ENCODE measurements around the gene DISC1.
A peak's percentile ranks its signal among the peaks of the same experiment; 100 is the strongest.
"Not testable (repeated sequence)": the region's sequence is repeated elsewhere in the genome, so short reads cannot be mapped to it uniquely, and the experiment has no call there.

The DISC1 gene

GRCh38 chr1:231903586-231904081 is 277.0 kb downstream of the DISC1 start:
- no peak for DNase-seq

DNA sequence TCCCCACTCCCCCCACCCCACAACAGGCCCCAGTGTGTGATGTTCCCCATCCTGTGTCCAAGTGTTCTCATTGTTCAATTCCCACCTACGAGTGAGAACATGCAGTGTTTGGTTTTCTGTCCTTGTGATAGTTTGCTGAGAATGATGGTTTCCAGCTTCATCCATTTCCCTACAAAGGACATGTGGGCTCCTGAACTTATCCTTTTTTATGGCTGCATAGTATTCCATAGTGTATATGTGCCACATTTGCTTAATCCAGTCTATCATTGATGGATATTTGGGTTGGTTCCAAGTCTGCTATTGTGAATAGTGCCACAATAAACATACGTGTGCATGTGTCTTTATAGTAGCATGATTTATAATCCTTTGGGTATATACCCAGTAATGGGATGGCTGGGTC is 280.7 kb downstream of the DISC1 start:
- not testable (repeated sequence) for DNase-seq

DNA sequence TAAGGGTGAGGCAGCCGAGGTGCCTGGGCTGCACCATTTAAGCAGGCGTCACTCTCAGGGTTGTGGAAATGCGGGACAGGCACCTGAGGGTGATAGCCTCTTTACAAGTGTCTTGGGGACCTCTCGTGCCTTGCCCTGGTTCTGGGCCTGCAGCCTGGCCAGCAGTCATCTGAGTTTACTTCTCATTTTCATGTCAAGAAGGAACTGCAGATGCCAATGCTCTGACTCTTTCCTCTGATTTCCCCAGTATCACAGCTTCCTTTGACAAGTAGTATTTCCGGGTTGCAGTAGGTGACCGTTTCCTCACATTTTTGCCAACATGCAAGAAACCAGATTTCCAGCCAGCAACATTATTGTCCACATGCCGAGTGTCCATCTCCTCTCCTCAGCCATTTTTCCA is 286.9 kb downstream of the DISC1 start:
- no peak for DNase-seq

GRCh38 chr1:231918239-231919015 is 291.8 kb downstream of the DISC1 start:
- peak; percentile 2 for DNase-seq

GRCh38 chr1:231919239-231919885 is 292.8 kb downstream of the DISC1 start:
- DNase-seq: no peak

DNA sequence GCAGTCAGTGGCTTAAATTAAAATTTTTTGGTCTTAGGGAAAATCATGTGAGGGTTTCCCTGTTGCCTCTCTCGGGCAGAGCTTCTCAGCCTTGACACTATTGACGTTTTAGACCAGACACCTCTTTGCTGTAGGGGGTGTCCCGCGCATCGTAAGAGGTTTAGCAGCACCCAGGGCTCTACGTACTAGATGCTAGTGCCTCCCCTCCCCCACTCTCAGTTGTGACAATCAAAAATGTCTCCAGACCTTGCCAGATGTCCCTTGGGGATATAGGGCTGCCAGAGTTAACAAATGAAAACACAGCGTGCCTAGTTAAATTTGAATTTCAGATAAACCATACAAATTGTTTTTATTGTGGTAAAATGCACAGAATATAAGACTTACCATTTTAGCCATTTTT is 293.3 kb downstream of the DISC1 start:
- DNase-seq: no peak

DNA sequence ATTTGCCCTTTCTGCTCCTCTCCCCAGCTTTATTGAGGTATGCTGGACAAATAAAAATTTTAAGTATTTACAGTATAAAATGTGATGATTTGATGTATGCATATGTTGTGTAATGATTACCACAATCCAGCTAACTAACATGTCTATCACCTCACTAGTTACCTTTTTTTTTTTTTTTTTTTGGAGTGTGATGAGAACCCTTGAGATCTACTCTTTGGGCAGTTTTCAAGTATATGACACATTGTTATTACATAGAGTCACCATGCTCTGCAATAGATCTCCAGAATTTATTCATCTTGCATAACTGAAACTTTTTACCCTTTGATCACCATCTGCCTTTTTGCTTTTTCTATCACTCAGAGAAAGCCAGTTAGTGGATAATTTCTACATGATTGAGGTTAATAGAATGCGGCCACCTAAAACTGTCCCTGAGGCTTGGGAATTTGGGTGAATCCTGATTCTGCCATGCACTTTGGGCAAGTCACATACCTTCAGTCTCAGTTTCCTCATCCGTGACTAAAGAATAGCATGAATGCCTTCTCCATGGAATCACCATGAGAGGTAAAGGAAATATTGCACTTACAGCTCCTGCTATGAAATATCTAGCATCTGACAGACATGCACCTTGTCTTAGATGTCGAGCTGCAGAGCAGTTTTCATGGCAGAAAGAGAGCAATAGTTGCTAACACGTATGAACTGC is 295.2 kb downstream of the DISC1 start:
- DNase-seq: no peak

GRCh38 chr1:231923491-231924041 is 297.0 kb downstream of the DISC1 start:
- DNase-seq: no peak

DNA sequence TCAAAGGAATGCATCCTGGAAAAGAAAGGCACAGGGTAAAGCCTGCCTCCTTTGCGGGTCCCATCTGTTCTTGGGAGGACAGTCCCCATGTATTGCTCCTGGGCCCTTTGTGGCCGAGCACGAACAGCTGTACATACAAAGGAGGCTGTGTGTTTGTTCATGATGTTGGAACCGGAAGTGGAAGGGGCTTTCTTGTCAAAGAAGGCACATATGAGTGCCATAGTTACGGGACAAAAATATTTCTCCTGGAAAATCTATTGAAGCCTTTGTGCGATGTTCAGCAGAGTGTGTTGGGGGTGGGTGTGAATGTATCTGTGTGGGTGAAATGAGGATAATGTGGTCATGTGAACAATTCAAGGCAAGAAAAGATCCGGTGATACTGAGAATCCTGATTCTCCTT is 297.6 kb downstream of the DISC1 start:
- no peak for DNase-seq

DNA sequence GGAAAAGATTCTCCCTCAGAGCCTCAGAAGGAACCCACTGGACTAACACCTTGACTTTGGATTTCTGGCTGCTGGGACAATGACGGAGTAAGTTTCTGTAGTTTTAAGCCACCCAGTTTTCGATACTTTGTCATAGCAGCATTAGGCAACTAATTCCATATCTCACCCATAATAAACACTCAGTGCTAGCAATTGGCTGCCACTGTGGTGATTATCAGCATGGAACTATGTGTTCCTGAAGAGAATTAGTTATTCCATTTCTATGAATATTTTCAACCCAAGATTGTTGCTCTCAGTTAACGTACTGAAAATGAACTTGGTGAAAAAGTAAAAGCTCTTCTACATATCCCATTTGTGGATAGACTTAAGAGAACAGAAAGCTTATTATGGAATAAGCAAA is 299.3 kb downstream of the DISC1 start:
- DNase-seq: no peak

DNA sequence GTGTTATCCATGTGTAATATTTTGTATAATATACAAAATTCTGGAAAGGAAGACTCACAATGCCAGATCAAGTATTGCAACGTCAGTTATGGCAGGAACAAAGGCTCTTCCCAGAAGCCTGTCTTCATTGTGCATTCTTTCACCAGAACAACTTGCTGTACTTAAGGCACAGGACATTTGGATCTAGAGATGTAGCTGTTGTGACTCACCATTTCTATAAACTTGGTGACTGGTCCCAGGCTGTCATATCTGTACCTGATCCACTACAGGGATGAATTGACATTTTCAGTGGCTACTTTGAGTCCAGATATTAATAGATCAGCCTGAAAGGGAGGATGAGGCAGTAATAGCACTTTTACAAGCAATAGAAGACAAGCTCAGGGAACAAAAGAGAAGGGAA is 299.8 kb downstream of the DISC1 start:
- no peak for DNase-seq

GRCh38 chr1:231926933-231927332 is 300.3 kb downstream of the DISC1 start:
- no peak for DNase-seq

DNA sequence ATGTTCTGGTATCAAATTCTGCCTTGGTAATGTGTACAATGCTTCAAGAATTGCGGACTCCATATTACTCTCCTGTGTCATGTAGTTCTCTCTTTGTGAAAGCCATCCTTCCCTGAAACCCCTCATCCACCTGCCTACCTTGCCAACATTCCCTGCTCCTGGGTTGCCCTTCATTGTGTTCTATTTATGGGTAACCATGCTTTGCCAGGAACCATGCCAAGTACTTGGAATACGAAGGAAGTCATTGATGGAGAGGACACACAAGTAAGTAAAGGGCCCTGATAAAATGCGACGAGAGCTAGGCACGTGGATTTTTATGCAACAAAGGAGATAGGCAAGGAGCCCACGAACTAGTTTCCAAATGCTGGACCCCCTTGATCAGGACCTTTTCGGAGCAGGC is 300.8 kb downstream of the DISC1 start:
- DNase-seq: no peak

DNA sequence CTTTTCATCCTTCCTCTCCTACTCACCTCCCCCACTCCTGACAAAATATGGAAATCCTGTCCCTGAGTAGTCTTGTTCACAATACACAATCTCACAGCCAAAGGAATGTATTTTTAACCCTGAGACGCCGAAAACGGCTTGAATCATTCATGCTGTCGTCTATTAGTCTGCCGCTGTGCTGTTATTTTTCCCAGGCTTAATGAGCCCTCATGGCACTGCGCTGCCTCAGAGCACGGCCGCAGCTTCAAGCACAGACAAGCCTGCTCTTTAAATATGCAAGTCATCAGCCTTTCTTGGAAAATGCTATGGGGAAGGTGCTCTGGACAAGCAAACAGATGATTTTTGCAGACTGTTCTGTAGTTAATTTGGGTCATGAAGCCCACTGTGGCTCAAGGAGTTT is 302.7 kb downstream of the DISC1 start:
- DNase-seq: no peak

GRCh38 chr1:231930257-231930947 is 303.8 kb downstream of the DISC1 start:
- DNase-seq: no peak

DNA sequence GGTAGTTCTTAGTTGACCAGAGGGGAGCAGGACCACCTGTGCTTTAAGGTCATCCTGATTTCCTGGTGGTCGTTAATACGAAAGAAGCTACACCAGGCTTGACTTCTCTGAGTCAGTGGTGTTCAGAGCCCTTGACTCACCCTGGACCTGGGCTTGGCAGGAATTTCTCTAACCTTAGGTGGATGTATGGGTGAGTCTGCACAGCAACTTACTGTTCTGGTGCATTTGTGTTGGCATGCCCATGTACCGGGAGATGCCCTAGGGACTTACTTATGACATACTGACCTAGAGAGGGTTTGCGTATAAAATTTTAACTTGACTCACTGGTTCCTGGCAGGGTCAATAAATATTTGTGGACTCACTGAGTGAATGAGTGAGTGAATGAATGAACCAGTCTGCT is 304.6 kb downstream of the DISC1 start:
- no peak for DNase-seq

GRCh38 chr1:231931846-231932454 is 305.4 kb downstream of the DISC1 start:
- no peak for DNase-seq

DNA sequence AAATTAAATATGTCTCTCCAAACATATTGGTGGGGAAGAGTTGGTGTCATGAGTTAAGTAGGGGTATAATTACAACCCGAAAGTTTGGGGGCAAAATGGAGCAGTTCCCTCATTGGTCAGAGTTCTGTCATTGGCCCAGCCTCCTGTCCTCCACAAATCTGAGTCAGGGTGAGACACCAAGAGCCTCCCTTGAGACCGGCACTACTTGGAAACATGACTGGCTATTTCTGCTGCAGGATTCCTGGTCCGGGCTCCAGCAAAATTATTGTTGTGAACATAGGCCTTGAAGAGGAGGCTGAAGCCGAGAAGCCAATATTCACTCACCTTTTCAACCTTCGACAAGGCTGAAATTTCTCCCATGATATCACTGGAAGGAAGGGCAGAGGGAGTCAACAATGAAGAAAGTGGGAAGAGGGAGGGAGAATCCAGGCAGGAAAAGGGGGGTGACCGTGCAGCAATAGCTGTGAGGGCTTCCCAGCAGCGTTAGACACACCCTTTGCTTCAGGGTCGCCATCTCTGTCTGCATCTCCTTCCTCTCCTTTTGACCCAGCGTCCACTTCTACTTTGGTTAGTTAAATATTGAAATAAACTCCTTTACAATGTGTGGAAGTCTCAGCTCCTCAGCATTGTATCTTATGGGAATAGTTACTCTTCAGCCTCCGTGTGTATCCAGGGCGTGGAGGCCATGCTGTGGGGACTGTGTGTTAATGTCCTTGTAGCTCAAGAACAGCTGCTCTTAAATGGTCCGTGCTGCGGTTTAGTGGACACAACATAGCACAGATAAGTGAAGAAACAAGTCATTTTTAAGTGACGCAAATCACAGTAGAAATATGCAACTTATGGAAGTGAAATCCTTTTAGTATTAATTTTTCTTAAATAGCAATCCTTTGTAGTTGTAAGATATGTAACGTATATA is 307.4 kb downstream of the DISC1 start:
- no peak for DNase-seq

- no peak for DNase-seq
These were observed 308.2 kb downstream of the DISC1 start for GRCh38 chr1:231934797-231935196.

GRCh38 chr1:231935856-231936255 is 309.3 kb downstream of the DISC1 start:
- no peak for DNase-seq
